B cell (primary cell): ENCODE data around the gene CTNNA1. TPM values are rescaled to one million over a fixed set of nuclear protein-coding genes. Genes with fewer than 3 reads are reported as not detected.

Source experiments
- ATAC-seq: fragments of 200-7000 bp; cut with Tn5 transposase; one replicate; pipeline ENCODE4 v1.10.0; 2021; ENCODE audit warnings: low read depth, mild to moderate bottlenecking, moderate number of reproducible peaks, moderate library complexity
- CTCF ChIA-PET: fragments of 350-600 bp; sonication (Branson Sonifier 250); formaldehyde crosslinking; loops from one replicate; lab custom pipeline; 2021; ENCODE audit warnings: antibody characterized with exemption, inconsistent platforms; lab: Charles Lee
- POLR2A ChIA-PET: fragments of 350-600 bp; sonication (Branson Sonifier 250); formaldehyde crosslinking; loops from one replicate; lab custom pipeline; 2021; ENCODE audit warnings: antibody characterized with exemption; lab: Charles Lee
- DNase-seq: peaks from one replicate; pipeline ENCODE4 v3.0.0; 2013
- H2AFZ ChIP-seq: 2 replicates; pipeline ENCODE4 v1.6.1; 2012; ENCODE audit warnings: mild to moderate bottlenecking, low read depth, low read length; ENCODE audit not compliant: insufficient read depth, poor library complexity, severe bottlenecking
- H3K27ac ChIP-seq, 2 donors: 1 replicate in 1 of 2; 2 replicates in 1 of 2; pipeline ENCODE4 v1.5.1; 2012 to 2013; ENCODE audit warnings: low read length in 2 of 2, mild to moderate bottlenecking in 2 of 2, moderate library complexity in 1 of 2
- H3K27me3 ChIP-seq, 4 experiments: fragments of 200-600 bp in 1 of 4; sonication (generic) in 1 of 4; replicated peaks in 1 of 4; 1 replicate in 2 of 4; 2 replicates in 2 of 4; pipeline versions ENCODE4 v1.6.1 to v1.7.0; 2013 to 2016; ENCODE audit warnings: low read length in 3 of 4, mild to moderate bottlenecking in 2 of 4, mixed read lengths in 1 of 4, moderate library complexity in 1 of 4; ENCODE audit not compliant: insufficient read depth in 4 of 4, control insufficient read depth in 3 of 4; ENCODE audit errors: control extremely low read depth in 1 of 4
- H3K36me3 ChIP-seq, 2 experiments: replicated peaks in 1 of 2; 1 replicate in 1 of 2; 2 replicates in 1 of 2; pipeline versions ENCODE4 v1.6.1 to v1.7.1; 2013; ENCODE audit warnings: low read length in 1 of 2; ENCODE audit not compliant: insufficient read depth in 2 of 2, control insufficient read depth in 1 of 2; ENCODE audit errors: control extremely low read depth in 1 of 2, extremely low read depth in 1 of 2
- H3K4me1 ChIP-seq, 2 donors: fragments of 200-600 bp in 1 of 2; sonication (generic) in 1 of 2; 1 replicate in 1 of 2; 2 replicates in 1 of 2; pipeline versions ENCODE4 v1.5.1 to v1.6.1; 2013 to 2017; ENCODE audit warnings: low read length in 2 of 2; ENCODE audit not compliant: control insufficient read depth in 2 of 2, insufficient read depth in 2 of 2
- H3K4me2 ChIP-seq: replicated peaks from 2 replicates; pipeline ENCODE3; 2012; ENCODE audit warnings: mild to moderate bottlenecking, low read depth, low read length; ENCODE audit not compliant: poor library complexity, severe bottlenecking
- H3K4me3 ChIP-seq, 5 experiments: fragments of 200-600 bp in 1 of 5; sonication (generic) in 1 of 5; 1 replicate in 3 of 5; 2 replicates in 2 of 5; pipeline versions ENCODE4 v1.5.1 to v1.7.0; 2011 to 2016; ENCODE audit warnings: low read length in 4 of 5, mild to moderate bottlenecking in 4 of 5, low read depth in 2 of 5, control low read depth in 1 of 5, moderate library complexity in 1 of 5; ENCODE audit not compliant: insufficient read depth in 1 of 5; ENCODE audit errors: control extremely low read depth in 1 of 5, extremely low read depth in 1 of 5
- H3K79me2 ChIP-seq: fragments of 200-600 bp; sonication (generic); one replicate; pipeline ENCODE4 v1.6.0; 2016; ENCODE audit warnings: low read length; ENCODE audit not compliant: control insufficient read depth, insufficient read depth
- H3K9ac ChIP-seq: fragments of 200-600 bp; sonication (generic); 2 replicates; pipeline ENCODE4 v1.6.1; 2017; ENCODE audit warnings: mild to moderate bottlenecking, low read length, moderate library complexity
- H3K9me3 ChIP-seq, 3 donors: one replicate each; pipeline versions ENCODE4 v1.6.1 to v1.7.1; 2013; ENCODE audit warnings: low read length in 2 of 3; ENCODE audit not compliant: control insufficient read depth in 2 of 3, insufficient read depth in 1 of 3; ENCODE audit errors: control extremely low read depth in 1 of 3
- H4K20me1 ChIP-seq: 2 replicates; pipeline ENCODE4 v1.6.0; 2012; ENCODE audit warnings: mild to moderate bottlenecking, low read length; ENCODE audit not compliant: insufficient read depth, control insufficient read depth, poor library complexity, severe bottlenecking
- H3K27ac Mint-ChIP-seq: one replicate; pipeline ENCODE4 v1.8.0; 2021; ENCODE audit warnings: mixed read lengths
- H3K27me3 Mint-ChIP-seq: one replicate; pipeline ENCODE4 v1.8.0; 2021; ENCODE audit warnings: mixed read lengths
- H3K4me1 Mint-ChIP-seq: one replicate; pipeline ENCODE4 v1.8.0; 2021; ENCODE audit warnings: mixed read lengths
- H3K4me3 Mint-ChIP-seq: one replicate; pipeline ENCODE4 v1.8.0; 2021; ENCODE audit warnings: mixed read lengths
- H3K9me3 Mint-ChIP-seq: one replicate; pipeline ENCODE4 v1.8.0; 2022; ENCODE audit warnings: mixed read lengths; ENCODE audit not compliant: insufficient read depth
- EZH2 ChIP-seq: IDR thresholded peaks from 2 replicates; pipeline ENCODE4 v1.6.1; 2012; ENCODE audit warnings: borderline replicate concordance, low read depth, mild to moderate bottlenecking, moderate library complexity, low read length; ENCODE audit not compliant: insufficient read depth, poor library complexity, severe bottlenecking
- WGBS: methylation state at CpG from one replicate; pipeline ENCODE4 v1.1.5; 2013; ENCODE audit warnings: missing lambda C conversion rate; ENCODE audit not compliant: insufficient coverage; 5-methylcytosine and 5-hydroxymethylcytosine counted together
- intact Hi-C: fragments of 100-400 bp; cut with micrococcal nuclease; formaldehyde crosslinking; loops from one replicate; pipeline ENCODE4 v1.10.0; 2022
- polyA plus RNA-seq: library from polyadenylated mRNA; depleted of rRNA; stranded (reverse); fragments of >200 nt; gene quantifications from 2 replicates; pipeline ENCODE4 v1.2.3, GENCODE V29; 2012
- total RNA-seq, 2 donors: library from RNA; stranded (reverse); fragments of 120-200 nt in 1 of 2; gene quantifications; 1 replicate in 1 of 2; 2 replicates in 1 of 2; pipeline versions ENCODE4 v1.2.3 to v1.2.4, GENCODE V29; 2013 to 2022
- TF ChIP-seq, protein P1 (sequence below): fragments of 200-600 bp; IDR thresholded peaks from one replicate; pipeline ENCODE4 v1.8.0; 2022; ENCODE audit warnings: antibody characterized with exemption, mild to moderate bottlenecking

Gene CTNNA1
- total and polyA plus RNA-seq, 2 donors (not counting 1 experiment from before 2014, with no cell fraction given) = 22.7 to 96.0 TPM

DNA sequence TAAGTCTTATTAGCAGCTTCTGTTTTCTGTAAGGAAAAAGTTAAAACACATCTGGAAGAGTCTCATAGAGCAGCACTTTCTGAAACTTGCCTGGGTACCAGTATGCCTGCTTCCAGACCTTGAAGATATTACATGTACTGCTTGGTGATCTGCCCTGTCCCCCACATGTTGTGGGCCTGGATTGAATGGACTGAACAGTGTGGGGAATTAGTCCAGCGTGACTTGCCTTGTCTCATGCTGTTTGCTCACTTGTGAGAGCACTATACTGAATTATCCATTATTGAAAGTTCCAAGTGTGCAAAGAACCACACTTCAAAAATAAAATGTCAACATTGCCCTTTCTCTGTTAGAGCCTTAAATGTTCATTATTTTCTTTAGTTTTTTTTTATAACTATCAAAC, 8.9 kb downstream of the CTNNA1 start:
- H3K9me3 Mint-ChIP-seq = peaks cover 2% of the 10 kb centered on the region
- Histone ChIP-seq H3K4me1 (no peaks in the 10 kb centered on the region), H3K36me3 (peaks cover 1 to 3% of the 10 kb centered on the region in 2 experiments), H3K4me3 (no peak overlapping the region), H2AFZ (no peak overlapping the region), H3K9ac (no peak overlapping the region), H3K79me2 (peaks cover 86% of the 10 kb centered on the region), H3K9me3 (peaks cover 0 to 21% (median 11%) of the 10 kb centered on the region in 3 donors), H3K4me2 (no peak overlapping the region), H3K27me3 (no peaks in the 10 kb centered on the region), H3K27ac (no peak overlapping the region), H4K20me1 (peaks cover 31% of the 10 kb centered on the region)
- H3K4me1 Mint-ChIP-seq = peaks cover 16% of the 10 kb centered on the region
- no peak overlapping the region for H3K27ac Mint-ChIP-seq
- DNase-seq = no peak
- intact Hi-C loops = no loop called here
- WGBS = no CpG with 5 or more reads among the region's 1 CpG
- no peaks in the 10 kb centered on the region for H3K27me3 Mint-ChIP-seq
- POLR2A ChIA-PET = no interaction called here
- no peak for TF ChIP-seq EZH2
- TF ChIP-seq, protein P1, sequence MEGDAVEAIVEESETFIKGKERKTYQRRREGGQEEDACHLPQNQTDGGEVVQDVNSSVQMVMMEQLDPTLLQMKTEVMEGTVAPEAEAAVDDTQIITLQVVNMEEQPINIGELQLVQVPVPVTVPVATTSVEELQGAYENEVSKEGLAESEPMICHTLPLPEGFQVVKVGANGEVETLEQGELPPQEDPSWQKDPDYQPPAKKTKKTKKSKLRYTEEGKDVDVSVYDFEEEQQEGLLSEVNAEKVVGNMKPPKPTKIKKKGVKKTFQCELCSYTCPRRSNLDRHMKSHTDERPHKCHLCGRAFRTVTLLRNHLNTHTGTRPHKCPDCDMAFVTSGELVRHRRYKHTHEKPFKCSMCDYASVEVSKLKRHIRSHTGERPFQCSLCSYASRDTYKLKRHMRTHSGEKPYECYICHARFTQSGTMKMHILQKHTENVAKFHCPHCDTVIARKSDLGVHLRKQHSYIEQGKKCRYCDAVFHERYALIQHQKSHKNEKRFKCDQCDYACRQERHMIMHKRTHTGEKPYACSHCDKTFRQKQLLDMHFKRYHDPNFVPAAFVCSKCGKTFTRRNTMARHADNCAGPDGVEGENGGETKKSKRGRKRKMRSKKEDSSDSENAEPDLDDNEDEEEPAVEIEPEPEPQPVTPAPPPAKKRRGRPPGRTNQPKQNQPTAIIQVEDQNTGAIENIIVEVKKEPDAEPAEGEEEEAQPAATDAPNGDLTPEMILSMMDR = no peak
- H3K4me3 Mint-ChIP-seq = no peak overlapping the region
- no peak for ATAC-seq
- CTCF ChIA-PET = no interaction called here

DNA sequence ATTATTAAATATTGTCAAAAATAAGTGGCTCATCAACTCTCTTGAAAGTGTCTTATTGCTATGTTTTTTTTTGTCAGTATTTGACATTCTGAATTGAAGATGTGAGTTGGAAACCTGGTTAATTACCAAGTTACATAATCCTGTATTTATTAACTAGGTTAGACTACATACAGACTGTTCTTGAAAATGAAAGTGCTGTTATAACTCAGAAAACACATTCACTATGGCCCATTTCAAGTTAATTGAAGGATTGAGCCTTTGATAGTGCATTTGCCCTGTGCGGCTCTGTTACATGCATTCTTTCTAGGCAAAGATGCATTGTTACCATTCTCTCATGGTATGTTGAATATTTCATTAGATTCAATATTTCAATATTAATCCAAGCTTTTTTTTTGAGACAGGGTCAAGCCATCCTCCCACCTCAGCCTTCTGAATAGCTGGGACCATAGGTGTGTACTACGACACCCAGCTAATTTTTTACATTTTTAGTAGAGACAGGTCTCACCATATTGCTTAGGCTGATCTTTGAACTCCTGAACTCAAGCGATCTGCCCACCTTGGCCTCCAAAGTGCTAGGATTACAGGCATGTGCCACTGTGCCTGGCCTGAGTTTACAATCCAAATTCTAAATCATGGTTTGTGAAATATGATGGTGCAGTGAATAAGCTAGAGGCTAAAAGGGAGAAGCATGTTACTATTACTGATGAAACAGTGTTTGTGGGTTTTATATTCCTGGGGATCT, 10.0 kb downstream of the CTNNA1 start:
- no peaks in the 10 kb centered on the region for H3K27me3 Mint-ChIP-seq
- CTCF ChIA-PET = no interaction called here
- 100% methylated on average over 1 of the region's 3 CpGs for WGBS

More for the DNA sequence above, 10.0 kb downstream of the CTNNA1 start:
- H3K4me1 ChIP-seq = no peaks in the 10 kb centered on the region
- TF ChIP-seq, protein P1 = no peak
- TF ChIP-seq EZH2 = no peak
- no peaks in the 10 kb centered on the region for H3K9me3 Mint-ChIP-seq
- H4K20me1 ChIP-seq = peaks cover 29% of the 10 kb centered on the region
- H3K4me1 Mint-ChIP-seq = peaks cover 21% of the 10 kb centered on the region
- no peak overlapping the region for H3K27ac ChIP-seq
- H3K9ac ChIP-seq = no peak overlapping the region
- DNase-seq (no peak), ATAC-seq (no peak)
- POLR2A ChIA-PET = no interaction called here
- no peaks in the 10 kb centered on the region for H3K27me3 ChIP-seq
- no peak overlapping the region for H3K4me2 ChIP-seq
- no peak overlapping the region for H3K4me3 Mint-ChIP-seq
- intact Hi-C loops = no loop called here
- peaks cover 1 to 3% of the 10 kb centered on the region in 2 experiments for H3K36me3 ChIP-seq
- peaks cover 88% of the 10 kb centered on the region for H3K79me2 ChIP-seq
- peaks cover 0 to 15% (median 8%) of the 10 kb centered on the region in 3 donors for H3K9me3 ChIP-seq
- H3K4me3 ChIP-seq = no peak overlapping the region
- H2AFZ ChIP-seq = no peak overlapping the region
- no peak overlapping the region for H3K27ac Mint-ChIP-seq
